Uterus (tissue), 4 donors: Measurements from ENCODE around the gene PHC2. TPM values are rescaled to one million over a fixed set of nuclear protein-coding genes. Genes with fewer than 3 reads are reported as not detected.

Experiments used
- DNase-seq, 2 donors: peaks; one replicate each; pipeline ENCODE4 v3.0.0-alpha.2; 2019 to 2020
- H3K27ac ChIP-seq, 2 donors: fragments of 200-600 bp; sonication (generic); 1 replicate in 1 of 2; 2 replicates in 1 of 2; pipeline ENCODE4 v1.5.1; 2016 to 2018
- H3K27me3 ChIP-seq, 2 donors: fragments of 200-600 bp; sonication (generic); one replicate each; pipeline ENCODE4 v1.5.1; 2018 to 2019; ENCODE audit warnings: control low read depth in 1 of 2
- H3K36me3 ChIP-seq, 2 donors: fragments of 200-600 bp; sonication (generic); one replicate each; pipeline ENCODE4 v1.5.1; 2019; ENCODE audit warnings: control low read depth in 1 of 2
- H3K4me1 ChIP-seq, 2 donors: fragments of 200-600 bp; sonication (generic); one replicate each; pipeline ENCODE4 v1.5.1; 2018 to 2019; ENCODE audit warnings: control low read depth in 1 of 2
- H3K4me3 ChIP-seq, 2 donors: fragments of 200-600 bp; sonication (generic); 1 replicate in 1 of 2; 2 replicates in 1 of 2; pipeline ENCODE4 v1.5.1; 2018 to 2019; ENCODE audit warnings: mild to moderate bottlenecking in 1 of 2
- H3K9me3 ChIP-seq, 2 donors: fragments of 200-600 bp; sonication (generic); one replicate each; pipeline ENCODE4 v1.5.1; 2019; ENCODE audit warnings: control low read depth in 1 of 2
- POLR2A ChIP-seq, 2 donors: fragments of 450-650 bp; IDR thresholded peaks; one replicate each; pipeline ENCODE4 v1.6.1; 2016; ENCODE audit warnings: antibody characterized with exemption in 2 of 2, mild to moderate bottlenecking in 1 of 2, moderate library complexity in 1 of 2
- intact Hi-C: fragments of 100-400 bp; cut with DNase I; formaldehyde crosslinking; loops from one replicate; pipeline ENCODE4 v1.15.1; 2023; ENCODE audit warnings: low total_unique reads
- total RNA-seq, 4 donors: library from RNA; depleted of rRNA in 3 of 4; stranded (reverse); fragments of >200 nt in 3 of 4; gene quantifications; one replicate each; pipeline versions ENCODE4 v1.1.0 to v1.2.4, GENCODE V29; 2014 to 2023
- TF ChIP-seq, protein P1 (sequence below), 4 experiments: fragments of 200-600 bp in 2 of 4; fragments of 450-650 bp in 2 of 4; sonication (generic) in 2 of 4; IDR thresholded peaks; one replicate each; pipeline ENCODE4 v1.5.1; 2016 to 2019; ENCODE audit warnings: antibody characterized with exemption in 4 of 4, mild to moderate bottlenecking in 2 of 4, moderate library complexity in 1 of 4
- donor health status: DM: yes; HTN: yes; CAD: no.

PHC2 gene
- total RNA-seq, 4 donors from 2014 or later = 51.5 to 203 (median 102) TPM

DNA sequence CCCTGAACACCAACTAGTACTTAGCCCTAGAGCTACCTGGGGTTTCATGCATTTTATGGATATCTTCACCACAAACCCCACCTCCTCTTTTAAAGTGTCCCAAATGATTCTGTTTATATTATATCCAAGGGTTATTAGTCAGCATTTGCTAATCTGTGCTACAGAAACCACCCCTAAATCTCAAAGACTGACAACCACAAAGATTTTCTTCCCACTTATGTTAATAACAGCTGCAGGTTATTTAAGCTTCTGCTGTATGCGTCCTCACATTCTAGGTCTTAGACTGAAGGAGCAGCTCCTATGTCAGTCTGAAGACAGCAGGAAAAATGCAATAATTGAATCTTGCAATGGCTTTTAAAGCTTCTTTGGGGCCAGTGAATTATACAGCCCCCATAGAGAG is 11.2 kb upstream of the PHC2 start:
- intact Hi-C loops = no loop called here
- no peaks in the 10 kb centered on the region for H3K9me3 ChIP-seq
- no peak for DNase-seq
- peaks cover 0 to 6% of the 10 kb centered on the region in 2 donors for H3K4me1 ChIP-seq
- H3K27me3 ChIP-seq = no peaks in the 10 kb centered on the region
- no peak overlapping the region for H3K27ac ChIP-seq
- H3K4me3 ChIP-seq = no peak overlapping the region
- H3K36me3 ChIP-seq = no peaks in the 10 kb centered on the region
- no peak for TF ChIP-seq POLR2A (IDR thresholded peaks at IDR 0.05)
- TF ChIP-seq, protein P1, sequence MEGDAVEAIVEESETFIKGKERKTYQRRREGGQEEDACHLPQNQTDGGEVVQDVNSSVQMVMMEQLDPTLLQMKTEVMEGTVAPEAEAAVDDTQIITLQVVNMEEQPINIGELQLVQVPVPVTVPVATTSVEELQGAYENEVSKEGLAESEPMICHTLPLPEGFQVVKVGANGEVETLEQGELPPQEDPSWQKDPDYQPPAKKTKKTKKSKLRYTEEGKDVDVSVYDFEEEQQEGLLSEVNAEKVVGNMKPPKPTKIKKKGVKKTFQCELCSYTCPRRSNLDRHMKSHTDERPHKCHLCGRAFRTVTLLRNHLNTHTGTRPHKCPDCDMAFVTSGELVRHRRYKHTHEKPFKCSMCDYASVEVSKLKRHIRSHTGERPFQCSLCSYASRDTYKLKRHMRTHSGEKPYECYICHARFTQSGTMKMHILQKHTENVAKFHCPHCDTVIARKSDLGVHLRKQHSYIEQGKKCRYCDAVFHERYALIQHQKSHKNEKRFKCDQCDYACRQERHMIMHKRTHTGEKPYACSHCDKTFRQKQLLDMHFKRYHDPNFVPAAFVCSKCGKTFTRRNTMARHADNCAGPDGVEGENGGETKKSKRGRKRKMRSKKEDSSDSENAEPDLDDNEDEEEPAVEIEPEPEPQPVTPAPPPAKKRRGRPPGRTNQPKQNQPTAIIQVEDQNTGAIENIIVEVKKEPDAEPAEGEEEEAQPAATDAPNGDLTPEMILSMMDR (IDR thresholded peaks at IDR 0.05) = no peak

DNA sequence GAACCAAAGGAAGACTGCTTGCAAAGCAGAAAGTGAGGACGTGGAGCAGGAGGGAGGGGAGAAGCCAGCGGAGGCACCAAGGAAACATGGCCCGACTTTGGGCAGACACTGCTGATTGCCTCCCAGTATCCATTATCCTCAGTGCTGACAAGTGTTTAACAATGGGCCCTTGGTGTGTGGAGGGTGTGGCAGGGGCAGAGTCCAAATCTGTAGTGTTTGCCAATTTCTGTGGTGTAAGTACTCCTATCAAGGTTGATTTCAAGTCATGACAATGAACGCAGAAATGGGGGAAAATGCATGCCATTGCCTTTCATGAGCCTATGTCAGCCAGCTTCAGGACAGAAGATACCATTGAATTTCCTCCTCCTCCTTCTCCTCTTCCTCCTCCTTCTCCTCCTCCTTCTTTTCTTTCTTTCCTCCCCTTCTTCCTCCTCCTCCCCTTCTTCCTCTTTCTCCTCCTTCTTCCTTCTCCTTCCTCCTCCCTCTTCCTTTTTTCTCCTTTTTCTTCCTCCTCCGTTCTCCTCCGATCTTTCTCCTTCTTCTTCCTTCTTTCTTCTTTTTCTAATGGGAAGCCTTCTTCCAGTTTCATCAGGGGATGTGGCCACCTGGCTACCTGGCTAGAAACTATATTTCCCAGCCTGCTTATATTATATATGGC is 10.3 kb upstream of the PHC2 start:
- Histone ChIP-seq H3K4me1 (peaks cover 0 to 6% of the 10 kb centered on the region in 2 donors), H3K9me3 (no peaks in the 10 kb centered on the region), H3K27me3 (no peaks in the 10 kb centered on the region), H3K36me3 (no peaks in the 10 kb centered on the region), H3K4me3 (no peak overlapping the region), H3K27ac (no peak overlapping the region)
- TF ChIP-seq, protein P1 (IDR thresholded peaks at IDR 0.05) = no peak
- no peak for TF ChIP-seq POLR2A (IDR thresholded peaks at IDR 0.05)
- DNase-seq = no peak
- intact Hi-C loops = no loop called here

DNA sequence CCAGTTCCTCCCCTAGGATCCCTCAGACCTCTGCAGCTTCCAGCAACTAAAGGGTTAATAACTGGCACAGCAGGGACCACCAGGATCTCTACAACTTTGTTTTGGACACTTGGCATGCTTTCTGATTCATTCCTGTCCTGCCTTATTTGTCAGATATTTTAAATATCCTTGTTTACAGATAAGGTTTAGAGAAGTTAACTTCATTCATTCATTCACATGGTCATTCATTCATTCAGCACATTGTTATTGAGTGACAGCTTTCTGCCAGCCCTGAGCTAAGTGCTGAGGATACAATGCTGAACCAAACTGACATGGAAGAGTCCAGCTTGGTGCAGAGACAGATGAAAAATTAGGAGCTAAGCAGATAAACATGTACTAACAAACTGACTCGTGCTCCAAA is 8.8 kb upstream of the PHC2 start:
- Histone ChIP-seq H3K9me3 (no peaks in the 10 kb centered on the region), H3K36me3 (no peaks in the 10 kb centered on the region), H3K4me3 (no peak overlapping the region), H3K27me3 (no peaks in the 10 kb centered on the region), H3K4me1 (peaks cover 0 to 6% of the 10 kb centered on the region in 2 donors), H3K27ac (no peak overlapping the region)
- intact Hi-C loops = no loop called here
- no peak for DNase-seq
- TF ChIP-seq POLR2A (IDR thresholded peaks at IDR 0.05) = no peak
- TF ChIP-seq, protein P1 (IDR thresholded peaks at IDR 0.05) = no peak

DNA sequence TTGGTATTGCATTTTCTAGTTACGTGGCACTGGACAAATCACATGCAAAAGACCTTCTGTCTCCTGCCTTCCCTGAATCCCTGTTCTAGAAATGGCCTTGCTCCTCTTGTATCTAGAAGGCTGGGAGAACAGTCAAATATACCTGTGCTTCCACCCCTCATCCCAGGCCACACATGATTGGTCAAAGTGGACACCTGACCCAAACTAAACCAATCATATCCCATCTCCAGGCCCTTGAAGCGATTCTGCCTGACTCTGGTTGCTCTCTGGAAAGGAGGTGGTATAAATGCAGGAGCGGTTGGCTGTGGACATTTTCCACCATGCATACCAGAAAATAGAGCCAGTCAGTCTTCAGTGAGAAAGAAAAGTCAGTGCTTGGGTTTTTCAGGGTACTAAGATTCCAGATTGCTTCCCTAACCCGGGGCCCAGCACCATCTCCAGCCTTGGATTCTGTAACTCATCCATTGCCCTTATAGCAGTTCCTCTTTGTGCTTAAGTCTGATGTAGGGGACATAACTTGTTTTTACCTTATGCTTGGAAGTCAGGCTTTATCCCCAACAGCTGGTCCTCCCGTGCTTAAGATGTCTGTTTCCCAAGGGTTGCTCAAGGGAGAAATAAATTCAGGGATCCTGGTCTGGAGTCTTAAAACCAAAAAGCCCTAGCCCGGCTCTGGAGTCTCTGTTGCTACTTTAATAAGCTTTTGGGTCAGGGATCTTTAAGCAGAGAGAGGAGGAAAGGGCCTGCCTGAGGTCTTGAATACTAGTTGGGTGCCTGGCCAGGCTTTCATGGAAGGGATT is 7.7 kb upstream of the PHC2 start:
- Histone ChIP-seq H3K27ac (peak overlapping the region in 1 of 2 donors; percentile 23), H3K27me3 (no peaks in the 10 kb centered on the region), H3K36me3 (no peaks in the 10 kb centered on the region), H3K9me3 (no peaks in the 10 kb centered on the region), H3K4me3 (no peak overlapping the region), H3K4me1 (peaks cover under 1 to 5% of the 10 kb centered on the region in 2 donors)
- no peak for DNase-seq
- intact Hi-C loops = no loop called here
- TF ChIP-seq, protein P1 (IDR thresholded peaks at IDR 0.05) = no peak
- no peak for TF ChIP-seq POLR2A (IDR thresholded peaks at IDR 0.05)
